Testis (tissue), 3 donors: ENCODE measurements around the gene ARL3. TPM values are rescaled to one million over a fixed set of nuclear protein-coding genes. Genes with fewer than 3 reads are reported as not detected.

ENCODE experiments used
- DNase-seq: peaks from one replicate; pipeline ENCODE4 v3.0.0-alpha.2; 2019
- H3K27ac ChIP-seq, 2 donors: fragments of 200-600 bp; sonication (generic); one replicate each; pipeline ENCODE4 v1.5.1; 2019
- H3K27me3 ChIP-seq: fragments of 200-600 bp; sonication (generic); one replicate; pipeline ENCODE4 v1.5.1; 2019
- H3K36me3 ChIP-seq: fragments of 200-600 bp; sonication (generic); one replicate; pipeline ENCODE4 v1.5.1; 2017; ENCODE audit warnings: low read depth; ENCODE audit errors: missing control alignments
- H3K4me1 ChIP-seq: fragments of 200-600 bp; sonication (generic); one replicate; pipeline ENCODE4 v1.5.1; 2019
- H3K4me3 ChIP-seq, 2 donors: fragments of 200-600 bp; sonication (generic); one replicate each; pipeline ENCODE4 v1.5.1; 2017 to 2019
- H3K9me3 ChIP-seq: fragments of 200-600 bp; sonication (generic); one replicate; pipeline ENCODE4 v1.5.1; 2017
- CTCF ChIP-seq, 3 experiments: fragments of 450-650 bp in 2 of 3; fragments of 200-600 bp in 1 of 3; sonication (generic) in 1 of 3; IDR thresholded peaks; one replicate each; pipeline ENCODE4 v1.5.1; 2016 to 2019; ENCODE audit warnings: antibody characterized with exemption in 3 of 3, mild to moderate bottlenecking in 2 of 3, moderate library complexity in 1 of 3
- POLR2A ChIP-seq: fragments of 450-650 bp; IDR thresholded peaks from one replicate; pipeline ENCODE4 v1.6.1; 2017; ENCODE audit warnings: antibody characterized with exemption, mild to moderate bottlenecking, moderate library complexity
- WGBS, 2 donors: methylation state at CpG; one replicate each; pipeline ENCODE4 v1.1.5; 2018; 5-methylcytosine and 5-hydroxymethylcytosine counted together
- intact Hi-C: fragments of 100-400 bp; cut with DNase I; formaldehyde crosslinking; loops from one replicate; pipeline ENCODE4 v1.15.1; 2023; ENCODE audit warnings: low total_unique reads
- polyA plus RNA-seq: library from polyadenylated mRNA; stranded (reverse); fragments of 350-450 nt; fragmentation: Illumina TruSeq; extraction: RNeasy Lipid Tissue Mini Kit (QIAGEN cat#74804); gene quantifications from one replicate; pipeline ENCODE4 v1.2.3, GENCODE V29; 2014; ENCODE audit warnings: low read depth, low replicate concordance; ENCODE audit not compliant: insufficient read depth
- total RNA-seq, 2 donors: library from RNA; depleted of rRNA; stranded (reverse); fragments of >200 nt; gene quantifications; one replicate each; pipeline ENCODE4 v1.2.3, GENCODE V29; 2016

The ARL3 gene
- total and polyA plus RNA-seq, 3 donors from 2014 or later: 10.8 to 25.2 (median 10.9) TPM

GRCh38 chr10:102715880-102716279, 1.7 kb upstream of the ARL3 start:
- intact Hi-C loops: no loop called here
- TF ChIP-seq CTCF (IDR thresholded peaks at IDR 0.05) (no peak), POLR2A (no peak)
- Histone ChIP-seq H3K36me3 (no peaks in the 10 kb centered on the region), H3K27ac (no peak overlapping the region), H3K4me1 (peaks cover 25% of the 10 kb centered on the region), H3K9me3 (no peaks in the 10 kb centered on the region), H3K27me3 (no peaks in the 10 kb centered on the region), H3K4me3 (no peak overlapping the region)
- 75 to 95% methylated on average over 1 of the region's 1 CpG for WGBS, 2 donors
- no peak for DNase-seq

- WGBS, 2 donors: 5 to 10% methylated on average over 21 to 45 of the region's 46 CpGs
- no peaks in the 10 kb centered on the region for H3K27me3 ChIP-seq
- H3K27ac ChIP-seq: peak within 1 kb of the TSS; percentile 75 to 95
- H3K4me1 ChIP-seq: peaks cover 27% of the 10 kb centered on the region
- H3K4me3 ChIP-seq: peak within 1 kb of the TSS; percentile 67 to 99
- H3K9me3 ChIP-seq: no peaks in the 10 kb centered on the region
- peak; percentile 33 for DNase-seq
- no peak for TF ChIP-seq CTCF (IDR thresholded peaks at IDR 0.05)
- no peak for TF ChIP-seq POLR2A
- no peaks in the 10 kb centered on the region for H3K36me3 ChIP-seq
- intact Hi-C loops: loop anchor here (5.0 kb wide), 1 partner anchor 73 kb away; the partner anchor contains the start of gene TRIM8
Measured at GRCh38 chr10:102714621-102715455, 641 bp upstream of the ARL3 start, which contains the start of gene SFXN2. Gene SFXN2 (plus strand): TSS chr10:102714636. CDS start chr10:102726637, 12,001 bp downstream.

GRCh38 chr10:102713539-102713813, 721 bp downstream of the ARL3 start:
- Histone ChIP-seq H3K27ac (peak overlapping the region; percentile 75 to 95), H3K27me3 (no peaks in the 10 kb centered on the region), H3K4me1 (peaks cover 24% of the 10 kb centered on the region), H3K9me3 (no peaks in the 10 kb centered on the region), H3K4me3 (peak overlapping the region; percentile 67 to 99), H3K36me3 (no peaks in the 10 kb centered on the region)
- no peak for TF ChIP-seq POLR2A
- TF ChIP-seq CTCF (IDR thresholded peaks at IDR 0.05): no peak
- no peak for DNase-seq
- 0 to 2% methylated on average over 9 to 13 of the region's 13 CpGs for WGBS, 2 donors
- intact Hi-C loops: loop anchor here (5.0 kb wide), 1 partner anchor 71 kb away; the partner anchor contains the start of gene TRIM8

- peaks cover 20% of the 10 kb centered on the region for H3K4me1 ChIP-seq
- intact Hi-C loops: loop anchor here (5.0 kb wide), 1 partner anchor 71 kb away; the partner anchor contains the start of gene TRIM8
- 3 to 5% methylated on average over 8 of the region's 8 CpGs for WGBS, 2 donors
Measured at GRCh38 chr10:102712843-102713538, 1.2 kb downstream of the ARL3 start.

More at GRCh38 chr10:102712843-102713538, 1.2 kb downstream of the ARL3 start:
- no peak for TF ChIP-seq POLR2A
- no peak for TF ChIP-seq CTCF (IDR thresholded peaks at IDR 0.05)
- DNase-seq: peak; percentile 1
- Histone ChIP-seq H3K4me3 (peak overlapping the region; percentile 67 to 99), H3K27ac (peak overlapping the region; percentile 75 to 95), H3K36me3 (no peaks in the 10 kb centered on the region), H3K9me3 (no peaks in the 10 kb centered on the region), H3K27me3 (no peaks in the 10 kb centered on the region)
